OCI-LY7 (cell line): ENCODE data around the gene PIK3R3. TPM values are rescaled to one million over a fixed set of nuclear protein-coding genes. Genes with fewer than 3 reads are reported as not detected.
A peak's percentile ranks its signal among the peaks of the same experiment; 100 is the strongest.
"Not testable (repeated sequence)": the region's sequence is repeated elsewhere in the genome, so short reads cannot be mapped to it uniquely, and the experiment has no call there.

Experiments used
- BruUV-seq: library from RNA; stranded (reverse); fragments of 400-500 nt; replicated peaks from 2 replicates; lab custom pipeline; 2021; lab: Mats Ljungman, UMichigan
- CTCF ChIA-PET: fragments of 300-600 bp; sonication (Branson Sonifier 250); formaldehyde crosslinking; loops from one replicate; lab custom pipeline; 2022; ENCODE audit warnings: antibody characterized with exemption; ENCODE audit not compliant: unreplicated experiment; lab: Charles Lee
- POLR2A ChIA-PET: fragments of 300-600 bp; sonication (Branson Sonifier 250); formaldehyde crosslinking; loops from one replicate; lab custom pipeline; 2022; ENCODE audit warnings: antibody characterized with exemption; lab: Charles Lee
- DNase-seq: peaks from one replicate; pipeline ENCODE4 v3.0.0-alpha.2; 2015; ENCODE audit warnings: low spot score
- H2AFZ ChIP-seq: fragments of 200-600 bp; sonication (generic), shearing (Covaris generic); 2 replicates; pipeline ENCODE4 v1.6.1; 2014; ENCODE audit warnings: mild to moderate bottlenecking, antibody characterized with exemption, low read length, moderate library complexity
- H3K27ac ChIP-seq: fragments of 200-600 bp; sonication (generic); 2 replicates; pipeline ENCODE4 v1.5.1; 2014; ENCODE audit warnings: mixed run types, low read depth, mild to moderate bottlenecking, moderate library complexity, low read length, inconsistent platforms; ENCODE audit not compliant: poor library complexity, severe bottlenecking
- H3K36me3 ChIP-seq: fragments of 200-600 bp; sonication (generic); 2 replicates; pipeline ENCODE4 v1.6.1; 2014; ENCODE audit warnings: mild to moderate bottlenecking, antibody characterized with exemption, low read length, moderate library complexity, mixed read lengths; ENCODE audit not compliant: insufficient read depth
- H3K4me1 ChIP-seq: fragments of 200-600 bp; sonication (generic); 2 replicates; pipeline ENCODE4 v1.5.1; 2014; ENCODE audit warnings: mild to moderate bottlenecking, low read length; ENCODE audit not compliant: insufficient read depth, poor library complexity, severe bottlenecking
- H3K4me2 ChIP-seq: fragments of 200-600 bp; sonication (generic); 2 replicates; pipeline ENCODE4 v1.6.1; 2014; ENCODE audit warnings: mild to moderate bottlenecking, low read length
- H3K4me3 ChIP-seq: fragments of 200-600 bp; sonication (generic); 2 replicates; pipeline ENCODE4 v1.5.1; 2014; ENCODE audit warnings: mild to moderate bottlenecking, low read depth, low read length; ENCODE audit not compliant: poor library complexity, severe bottlenecking
- H3K79me2 ChIP-seq: fragments of 200-600 bp; sonication (generic); 2 replicates; pipeline ENCODE4 v1.6.1; 2016; ENCODE audit warnings: low read depth, mild to moderate bottlenecking, low read length, moderate library complexity, mixed read lengths; ENCODE audit not compliant: insufficient read depth
- H3K9me2 ChIP-seq: fragments of 200-600 bp; sonication (generic); 2 replicates; pipeline ENCODE4 v1.6.1; 2016; ENCODE audit warnings: mild to moderate bottlenecking, low read length, mixed read lengths; ENCODE audit not compliant: insufficient read depth
- H3K9me3 ChIP-seq: fragments of 200-600 bp; sonication (generic); 2 replicates; pipeline ENCODE4 v1.6.1; 2014; ENCODE audit warnings: mild to moderate bottlenecking, mixed run types, low read length, mixed read lengths
- H4K20me1 ChIP-seq: fragments of 200-600 bp; sonication (generic); 2 replicates; pipeline ENCODE4 v1.6.1; 2014; ENCODE audit warnings: mild to moderate bottlenecking, antibody characterized with exemption, low read length, moderate library complexity, mixed read lengths; ENCODE audit not compliant: insufficient read depth
- CTCF ChIP-seq: fragments of 200-600 bp; sonication (generic); conservative IDR thresholded peaks from 2 replicates; pipeline ENCODE4 v1.5.1; 2014; ENCODE audit warnings: mild to moderate bottlenecking, antibody characterized with exemption, low read length, moderate library complexity, mixed read lengths
- EZH2phosphoT487 ChIP-seq: fragments of 200-600 bp; sonication (generic); IDR thresholded peaks from 2 replicates; pipeline ENCODE4 v1.6.1; 2018; ENCODE audit warnings: low read depth, borderline replicate concordance, mild to moderate bottlenecking, mixed run types, antibody characterized with exemption, low read length, moderate library complexity, mixed read lengths
- intact Hi-C: fragments of 100-400 bp; cut with micrococcal nuclease; formaldehyde crosslinking; loops from one replicate; pipeline ENCODE4 v1.10.0; 2022; ENCODE audit not compliant: unreplicated experiment
- total RNA-seq, 2 experiments: library from RNA; depleted of rRNA in 1 of 2; stranded (reverse); fragments of >200 nt in 1 of 2; shearing (Covaris generic) in 1 of 2; gene quantifications; 2 replicates each; pipeline ENCODE4 v1.2.3, GENCODE V29; 2014 to 2022

PIK3R3 gene
- total RNA-seq, 2 experiments from 2014 or later = 12.7 to 27.0 TPM

DNA sequence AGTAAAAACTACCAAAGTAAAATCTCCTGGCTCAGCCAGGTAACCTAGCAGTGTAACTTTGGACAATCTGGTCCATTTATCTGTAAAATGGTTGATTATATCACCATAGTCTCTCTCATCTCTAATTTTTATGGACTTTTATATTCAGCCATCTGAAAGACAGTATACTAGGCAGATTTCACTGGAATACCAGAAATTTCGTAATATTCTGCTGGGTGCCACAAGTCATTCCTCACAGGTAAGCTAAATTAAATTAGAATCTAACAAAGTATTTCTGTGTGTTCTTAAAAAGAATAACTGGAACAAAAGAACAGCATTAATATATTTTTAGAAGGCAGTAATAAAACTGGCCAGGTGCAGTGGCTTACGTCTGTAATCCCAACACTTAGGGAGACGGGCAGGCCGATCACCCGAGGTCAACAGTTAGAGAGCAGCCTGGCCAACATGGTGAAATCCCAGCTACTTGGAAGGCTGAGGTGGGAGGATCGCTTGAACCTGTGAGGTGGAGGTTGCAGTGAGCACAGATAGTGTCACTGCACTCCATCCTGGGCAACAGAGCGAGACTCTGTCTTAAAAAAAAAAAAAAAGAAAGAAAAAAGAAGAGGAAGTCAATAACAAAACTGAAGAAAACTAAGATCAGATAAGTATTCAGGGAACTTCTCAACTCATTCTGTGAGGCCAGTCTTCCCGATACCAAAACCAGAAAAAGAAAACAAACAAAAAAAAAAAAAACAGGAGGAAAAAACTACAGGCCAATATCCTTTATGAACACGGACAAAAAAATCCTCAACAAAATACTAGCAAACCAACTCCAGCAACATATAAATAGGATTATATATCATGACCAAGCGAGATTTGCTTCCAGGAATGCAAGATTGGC, 35.9 kb downstream of the PIK3R3 start:
- Histone ChIP-seq H3K36me3 (peaks cover 28% of the 10 kb centered on the region), H3K4me3 (no peak overlapping the region), H3K4me2 (peak overlapping the region; percentile 3; the same call in 1 of the 2 replicates), H2AFZ (no peak overlapping the region), H3K27ac (peak overlapping the region; percentile 14), H3K9me3 (peaks cover 27% of the 10 kb centered on the region), H3K79me2 (peaks cover 36% of the 10 kb centered on the region; the same call in 1 of the 2 replicates), H3K9me2 (no peaks in the 10 kb centered on the region), H4K20me1 (no peaks in the 10 kb centered on the region), H3K4me1 (peaks cover 21% of the 10 kb centered on the region)
- BruUV-seq = no TSS peak
- CTCF ChIA-PET = no interaction called here
- peak; percentile 26 for DNase-seq
- TF ChIP-seq EZH2phosphoT487 (no peak), CTCF (no peak)
- POLR2A ChIA-PET = interaction anchor here (0.7 kb wide), 1 partner anchor 53 kb away, joined by 3 read pairs; no protein-coding TSS in a partner anchor
- intact Hi-C loops = no loop called here

DNA sequence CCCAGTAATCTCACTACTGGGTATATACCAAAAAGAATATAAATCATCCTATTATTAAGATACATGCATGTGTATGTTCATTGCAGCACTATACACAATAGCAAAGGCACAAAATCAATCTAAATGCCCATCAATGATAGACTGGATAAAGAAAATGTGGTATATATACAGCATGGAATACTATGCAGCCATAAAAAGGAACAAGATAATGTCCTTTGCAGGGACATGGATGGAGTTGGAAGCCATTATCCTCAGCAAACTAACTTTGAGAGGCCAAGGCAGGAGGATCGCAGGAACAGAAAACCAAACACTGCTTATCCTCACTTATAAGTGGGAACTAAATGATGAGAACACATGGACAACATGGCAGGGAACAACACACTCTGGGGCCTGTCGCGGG, 37.3 kb downstream of the PIK3R3 start:
- POLR2A ChIA-PET, CTCF ChIA-PET, intact Hi-C loops, H3K9me2 ChIP-seq, H4K20me1 ChIP-seq, BruUV-seq, DNase-seq, H2AFZ ChIP-seq, H3K27ac ChIP-seq, H3K4me2 ChIP-seq, H3K4me3 ChIP-seq: not testable (repeated sequence)
- Histone ChIP-seq H3K79me2 (peaks cover 36% of the 10 kb centered on the region; the same call in 1 of the 2 replicates), H3K36me3 (peaks cover 21% of the 10 kb centered on the region), H3K9me3 (peaks cover 23% of the 10 kb centered on the region), H3K4me1 (peaks cover 21% of the 10 kb centered on the region)

- Histone ChIP-seq H3K9me3 (peaks cover 18% of the 10 kb centered on the region), H2AFZ (no peak overlapping the region), H3K4me2 (no peak overlapping the region), H3K4me1 (peaks cover 21% of the 10 kb centered on the region), H3K4me3 (no peak overlapping the region), H3K36me3 (peaks cover 17% of the 10 kb centered on the region), H4K20me1 (no peaks in the 10 kb centered on the region), H3K79me2 (peaks cover 36% of the 10 kb centered on the region; the same call in 1 of the 2 replicates), H3K27ac (no peak overlapping the region), H3K9me2 (no peaks in the 10 kb centered on the region)
- POLR2A ChIA-PET = interaction anchor here (0.7 kb wide), 1 partner anchor 101 kb away, joined by 4 read pairs; no protein-coding TSS in a partner anchor
- no peak for TF ChIP-seq EZH2phosphoT487
- intact Hi-C loops = no loop called here
- BruUV-seq = no TSS peak
- DNase-seq = no peak
- CTCF ChIA-PET = no interaction called here
These were observed 37.9 kb downstream of the PIK3R3 start for GRCh38 chr1:46094471-46095005.

DNA sequence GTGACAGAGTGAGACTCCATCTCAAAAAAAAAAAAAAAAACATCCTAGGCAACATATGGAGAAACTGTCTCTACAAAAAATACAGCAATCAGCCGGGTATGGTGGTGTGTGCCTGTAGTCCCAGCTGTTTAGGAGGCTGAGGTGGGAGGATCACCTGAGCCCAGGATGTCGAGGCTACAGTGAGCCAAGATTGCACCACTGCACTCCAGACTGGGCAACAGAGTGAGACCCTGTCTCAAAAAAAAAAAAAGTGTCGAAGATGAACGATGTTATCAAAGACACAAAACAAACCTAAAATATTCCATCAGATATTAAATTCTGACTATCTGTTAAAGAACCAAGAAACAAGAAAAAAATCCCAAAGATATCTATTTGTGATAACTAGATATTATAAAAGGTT, 38.6 kb downstream of the PIK3R3 start:
- peaks cover 11% of the 10 kb centered on the region; the same call in 1 of the 2 replicates for H3K9me3 ChIP-seq
- BruUV-seq, CTCF ChIA-PET, H3K4me2 ChIP-seq, H3K9me2 ChIP-seq, H4K20me1 ChIP-seq, intact Hi-C loops, H3K27ac ChIP-seq, H2AFZ ChIP-seq, H3K4me3 ChIP-seq, DNase-seq: not testable (repeated sequence)
- peaks cover 21% of the 10 kb centered on the region for H3K4me1 ChIP-seq
- H3K79me2 ChIP-seq = peaks cover 36% of the 10 kb centered on the region; the same call in 1 of the 2 replicates
- POLR2A ChIA-PET = interaction anchor here (0.9 kb wide), 1 partner anchor 23 kb away, joined by 5 read pairs; no protein-coding TSS in a partner anchor
- H3K36me3 ChIP-seq = peaks cover 10% of the 10 kb centered on the region; the same call in 1 of the 2 replicates
